GM21576 (cell line): ENCODE measurements around the gene GPR107.

ENCODE experiments used
- ATAC-seq: cut with Tn5 transposase; IDR thresholded peaks from one replicate; pipeline ENCODE4 v1.9.1; 2021; ENCODE audit warnings: mild to moderate bottlenecking, moderate library complexity; ENCODE audit not compliant: unreplicated experiment

GPR107 gene

GRCh38 chr9:130128733-130129431 is 75.2 kb downstream of the GPR107 start:
- peak; percentile 58 for ATAC-seq

GRCh38 chr9:130129432-130130061 is 75.8 kb downstream of the GPR107 start:
- no peak for ATAC-seq

- ATAC-seq, result no peak
Observed at GRCh38 chr9:130132746-130133145, 79.0 kb downstream of the GPR107 start.

GRCh38 chr9:130137081-130137640 is 83.5 kb downstream of the GPR107 start:
- no peak for ATAC-seq

- no peak for ATAC-seq
Observed at GRCh38 chr9:130137641-130138081, 84.0 kb downstream of the GPR107 start.

GRCh38 chr9:130138171-130138653 is 84.5 kb downstream of the GPR107 start:
- no peak for ATAC-seq

GRCh38 chr9:130138791-130139190 is 85.1 kb downstream of the GPR107 start:
- ATAC-seq, result no peak

GRCh38 chr9:130139251-130139650 is 85.5 kb downstream of the GPR107 start:
- ATAC-seq, result no peak

GRCh38 chr9:130140706-130141105 is 87.0 kb downstream of the GPR107 start:
- ATAC-seq, result no peak

GRCh38 chr9:130142056-130142455 is 88.3 kb downstream of the GPR107 start:
- ATAC-seq, result no peak

GRCh38 chr9:130142641-130143040 is 88.9 kb downstream of the GPR107 start:
- no peak for ATAC-seq

GRCh38 chr9:130143279-130143893 is 89.7 kb downstream of the GPR107 start:
- ATAC-seq, result no peak

- ATAC-seq, result no peak
Observed at GRCh38 chr9:130143958-130144366, 90.3 kb downstream of the GPR107 start.

- ATAC-seq, result no peak
Observed at GRCh38 chr9:130144703-130145102, 91.0 kb downstream of the GPR107 start.

GRCh38 chr9:130145658-130146057 is 92.0 kb downstream of the GPR107 start:
- ATAC-seq, result no peak

- no peak for ATAC-seq
Observed at GRCh38 chr9:130147198-130147597, 93.5 kb downstream of the GPR107 start.

- ATAC-seq, result no peak
Observed at GRCh38 chr9:130147910-130148309, 94.2 kb downstream of the GPR107 start.

GRCh38 chr9:130149031-130149430 is 95.3 kb downstream of the GPR107 start:
- ATAC-seq, result no peak

GRCh38 chr9:130149654-130150286 is 96.1 kb downstream of the GPR107 start:
- no peak for ATAC-seq

- no peak for ATAC-seq
Observed at GRCh38 chr9:130150779-130151382, 97.2 kb downstream of the GPR107 start.

- ATAC-seq, result no peak
Observed at GRCh38 chr9:130154816-130155215, 101.1 kb downstream of the GPR107 start.
